ENCODE measurements around the gene PEF1. TPM values are rescaled to one million over a fixed set of nuclear protein-coding genes. Genes with fewer than 3 reads are reported as not detected.

PEF1 gene
- polyA plus RNA-seq, 1 donor (not counting 4 experiments of a cell fraction or from before 2014, with no cell fraction given): 72.2 TPM

DNA sequence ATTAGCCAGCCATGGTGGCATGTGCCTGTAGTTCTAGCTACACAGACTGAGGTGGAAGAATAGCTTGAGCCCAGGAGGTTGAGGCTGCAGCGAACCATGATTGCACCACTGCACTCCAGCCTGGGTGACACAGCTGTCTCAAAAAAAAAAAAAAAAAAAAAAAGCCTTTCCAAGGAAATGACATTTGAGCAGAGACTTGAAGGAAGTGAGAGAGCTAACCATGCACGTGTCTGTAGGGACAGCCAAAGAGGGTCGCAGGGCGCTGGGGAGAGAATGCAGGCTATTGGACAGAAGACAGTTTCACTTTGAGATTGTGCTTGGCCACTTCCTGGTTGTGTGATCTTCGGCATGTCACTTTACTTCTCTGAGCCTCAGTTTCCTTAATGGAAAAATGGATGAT, 20.4 kb downstream of the PEF1 start:
- Histone ChIP-seq H3K79me2 (ENCODE audit: control insufficient read depth, insufficient read depth, low read length) (no peaks in the 10 kb centered on the region), H3K4me3 (ENCODE audit: control insufficient read depth in 2 of 3, extremely low read depth in 1 of 3, insufficient read depth in 2 of 3, low read depth in 1 of 3, low read length in 3 of 3) (no peak overlapping the region), H3K36me3 (ENCODE audit: control insufficient read depth in 2 of 2, extremely low read depth in 1 of 2, insufficient read depth in 2 of 2, low read length in 2 of 2) (peaks cover 7 to 13% of the 10 kb centered on the region in 2 experiments), H3K4me1 (ENCODE audit: control insufficient read depth, extremely low read depth, insufficient read depth, low read length) (peaks cover 15% of the 10 kb centered on the region), H3K4me2 (ENCODE audit: control insufficient read depth, extremely low read depth, insufficient read depth, low read depth, low read length) (no peak overlapping the region), H3K27ac (ENCODE audit: control insufficient read depth, insufficient read depth, low read length) (no peak overlapping the region), H3K9ac (ENCODE audit: control insufficient read depth, extremely low read depth, insufficient read depth, low read length) (no peak overlapping the region), H2AFZ (ENCODE audit: control insufficient read depth, low read length) (no peak overlapping the region), H3K27me3 (ENCODE audit: control insufficient read depth, extremely low read depth, insufficient read depth, low read length) (no peaks in the 10 kb centered on the region), H4K20me1 (ENCODE audit: control insufficient read depth, extremely low read depth, insufficient read depth, low read length) (no peaks in the 10 kb centered on the region), H3K9me3 (ENCODE audit: control insufficient read depth, low read depth, low read length) (no peaks in the 10 kb centered on the region), H3K9me1 (ENCODE audit: control insufficient read depth, extremely low read depth, insufficient read depth, low read length) (no peaks in the 10 kb centered on the region)
- DNase-seq (ENCODE audit: low read depth, low spot score): no peak
- no peak for FAIRE-seq
- TF ChIP-seq EZH2 (IDR thresholded peaks at IDR 0.05; ENCODE audit: low read length): no peak
- TF ChIP-seq, protein P1, sequence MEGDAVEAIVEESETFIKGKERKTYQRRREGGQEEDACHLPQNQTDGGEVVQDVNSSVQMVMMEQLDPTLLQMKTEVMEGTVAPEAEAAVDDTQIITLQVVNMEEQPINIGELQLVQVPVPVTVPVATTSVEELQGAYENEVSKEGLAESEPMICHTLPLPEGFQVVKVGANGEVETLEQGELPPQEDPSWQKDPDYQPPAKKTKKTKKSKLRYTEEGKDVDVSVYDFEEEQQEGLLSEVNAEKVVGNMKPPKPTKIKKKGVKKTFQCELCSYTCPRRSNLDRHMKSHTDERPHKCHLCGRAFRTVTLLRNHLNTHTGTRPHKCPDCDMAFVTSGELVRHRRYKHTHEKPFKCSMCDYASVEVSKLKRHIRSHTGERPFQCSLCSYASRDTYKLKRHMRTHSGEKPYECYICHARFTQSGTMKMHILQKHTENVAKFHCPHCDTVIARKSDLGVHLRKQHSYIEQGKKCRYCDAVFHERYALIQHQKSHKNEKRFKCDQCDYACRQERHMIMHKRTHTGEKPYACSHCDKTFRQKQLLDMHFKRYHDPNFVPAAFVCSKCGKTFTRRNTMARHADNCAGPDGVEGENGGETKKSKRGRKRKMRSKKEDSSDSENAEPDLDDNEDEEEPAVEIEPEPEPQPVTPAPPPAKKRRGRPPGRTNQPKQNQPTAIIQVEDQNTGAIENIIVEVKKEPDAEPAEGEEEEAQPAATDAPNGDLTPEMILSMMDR (optimal IDR thresholded peaks at IDR 0.05 in 1 of 3, IDR thresholded peaks at IDR 0.05 in 1 of 3, conservative IDR thresholded peaks at IDR 0.05 in 1 of 3; ENCODE audit: extremely low read depth in 1 of 3, insufficient read depth in 2 of 3, low read length in 3 of 3): no peak
- dilution Hi-C loops (cut with MboI; ENCODE audit: extremely low pct_ligation_motif_present, low sequenced_read_pairs): no loop called here

DNA sequence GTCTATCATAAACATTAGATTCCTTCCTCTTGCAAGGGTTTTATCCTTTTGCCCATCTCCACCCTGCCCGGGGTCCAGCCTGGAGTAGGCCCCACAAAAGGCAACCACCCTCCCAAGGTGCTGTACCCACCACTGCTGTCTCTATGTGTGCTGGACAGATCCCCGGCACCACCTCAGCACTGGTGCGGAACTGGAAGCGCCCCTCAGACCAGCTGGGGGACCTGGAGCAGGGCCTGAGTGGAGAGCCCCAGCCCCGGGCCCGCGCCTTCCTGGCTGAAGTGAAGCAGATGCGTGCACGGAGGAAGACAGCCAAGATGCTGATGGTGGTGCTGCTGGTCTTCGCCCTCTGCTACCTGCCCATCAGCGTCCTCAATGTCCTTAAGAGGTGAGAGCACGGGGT, 21.3 kb downstream of the PEF1 start:
- no peaks in the 10 kb centered on the region for H4K20me1 ChIP-seq (ENCODE audit: control insufficient read depth, extremely low read depth, insufficient read depth, low read length)
- H3K4me1 ChIP-seq (ENCODE audit: control insufficient read depth, extremely low read depth, insufficient read depth, low read length): peaks cover 15% of the 10 kb centered on the region
- H3K36me3 ChIP-seq (ENCODE audit: control insufficient read depth in 2 of 2, extremely low read depth in 1 of 2, insufficient read depth in 2 of 2, low read length in 2 of 2): peaks cover 2 to 3% of the 10 kb centered on the region in 2 experiments
- no peaks in the 10 kb centered on the region for H3K79me2 ChIP-seq (ENCODE audit: control insufficient read depth, insufficient read depth, low read length)
- no peak overlapping the region for H3K4me2 ChIP-seq (ENCODE audit: control insufficient read depth, extremely low read depth, insufficient read depth, low read depth, low read length)
- peaks cover 5% of the 10 kb centered on the region for H3K27me3 ChIP-seq (ENCODE audit: control insufficient read depth, extremely low read depth, insufficient read depth, low read length)
- H3K9me3 ChIP-seq (ENCODE audit: control insufficient read depth, low read depth, low read length): no peaks in the 10 kb centered on the region
- H3K27ac ChIP-seq (ENCODE audit: control insufficient read depth, insufficient read depth, low read length): no peak overlapping the region
- no peaks in the 10 kb centered on the region for H3K9me1 ChIP-seq (ENCODE audit: control insufficient read depth, extremely low read depth, insufficient read depth, low read length)
- no peak overlapping the region for H3K9ac ChIP-seq (ENCODE audit: control insufficient read depth, extremely low read depth, insufficient read depth, low read length)
- no peak overlapping the region for H2AFZ ChIP-seq (ENCODE audit: control insufficient read depth, low read length)
- no peak overlapping the region for H3K4me3 ChIP-seq (ENCODE audit: control insufficient read depth in 2 of 3, extremely low read depth in 1 of 3, insufficient read depth in 2 of 3, low read depth in 1 of 3, low read length in 3 of 3)
- dilution Hi-C loops (cut with MboI; ENCODE audit: extremely low pct_ligation_motif_present, low sequenced_read_pairs): no loop called here
- DNase-seq (ENCODE audit: low read depth, low spot score) (no peak), FAIRE-seq (no peak)
- no peak for TF ChIP-seq EZH2 (IDR thresholded peaks at IDR 0.05; ENCODE audit: low read length)
- TF ChIP-seq, protein P1 (optimal IDR thresholded peaks at IDR 0.05 in 1 of 3, IDR thresholded peaks at IDR 0.05 in 1 of 3, conservative IDR thresholded peaks at IDR 0.05 in 1 of 3; ENCODE audit: extremely low read depth in 1 of 3, insufficient read depth in 2 of 3, low read length in 3 of 3): no peak

Data from keratinocyte (primary cell).